Ureter (tissue), 1 donor: ENCODE measurements around the gene RGS4. TPM values are rescaled to one million over a fixed set of nuclear protein-coding genes. Genes with fewer than 3 reads are reported as not detected.

Experiments
- DNase-seq: peaks from one replicate; pipeline ENCODE4 v3.0.0-alpha.2; 2020; ENCODE audit warnings: low spot score
- total RNA-seq: library from RNA; stranded (reverse); gene quantifications from one replicate; pipeline ENCODE4 v1.2.4, GENCODE V29; 2023
- donor health status: DM: yes; HTN: yes; CAD: no.

Gene RGS4
- 1.6 TPM for total RNA-seq

- DNase-seq = peak; percentile 62
Measured at GRCh38 chr1:163069142-163069541, at the start of gene RGS4. Gene RGS4 (plus strand): TSS chr1:163069361. CDS start chr1:163069485, 124 bp downstream.

GRCh38 chr1:163022129-163022528 is 47.0 kb upstream of the RGS4 start:
- no peak for DNase-seq

- DNase-seq = no peak
Measured at GRCh38 chr1:163027610-163028009, 41.6 kb upstream of the RGS4 start.

GRCh38 chr1:163029901-163030300 is 39.3 kb upstream of the RGS4 start:
- no peak for DNase-seq

GRCh38 chr1:163035446-163036249 is 33.5 kb upstream of the RGS4 start:
- no peak for DNase-seq

- no peak for DNase-seq
Measured at GRCh38 chr1:163036671-163037070, 32.5 kb upstream of the RGS4 start.

GRCh38 chr1:163038928-163039706 is 30.0 kb upstream of the RGS4 start:
- DNase-seq = no peak

GRCh38 chr1:163039707-163040093 is 29.5 kb upstream of the RGS4 start:
- DNase-seq = no peak

GRCh38 chr1:163046071-163046470 is 23.1 kb upstream of the RGS4 start:
- no peak for DNase-seq

GRCh38 chr1:163047951-163048659 is 21.1 kb upstream of the RGS4 start:
- DNase-seq = no peak

- no peak for DNase-seq
Measured at GRCh38 chr1:163048869-163049268, 20.3 kb upstream of the RGS4 start.

- no peak for DNase-seq
Measured at GRCh38 chr1:163049296-163049695, 19.9 kb upstream of the RGS4 start.

- no peak for DNase-seq
Measured at GRCh38 chr1:163050496-163050895, 18.7 kb upstream of the RGS4 start.

- no peak for DNase-seq
Measured at GRCh38 chr1:163054181-163054591, 15.0 kb upstream of the RGS4 start.

- no peak for DNase-seq
Measured at GRCh38 chr1:163055005-163055404, 14.2 kb upstream of the RGS4 start.

- DNase-seq = no peak
Measured at GRCh38 chr1:163055531-163055930, 13.6 kb upstream of the RGS4 start.

- no peak for DNase-seq
Measured at GRCh38 chr1:163056831-163057230, 12.3 kb upstream of the RGS4 start.

GRCh38 chr1:163060343-163061007 is 8.7 kb upstream of the RGS4 start:
- DNase-seq = no peak

- DNase-seq = no peak
Measured at GRCh38 chr1:163063143-163063542, 6.0 kb upstream of the RGS4 start.

GRCh38 chr1:163063610-163064009 is 5.6 kb upstream of the RGS4 start:
- no peak for DNase-seq

GRCh38 chr1:163066168-163066567 is 3.0 kb upstream of the RGS4 start:
- no peak for DNase-seq

- no peak for DNase-seq
Measured at GRCh38 chr1:163066686-163067085, 2.5 kb upstream of the RGS4 start.
